Endothelial cell (in vitro differentiated cells): ENCODE results near the gene AHDC1. TPM values are rescaled to one million over a fixed set of nuclear protein-coding genes. Genes with fewer than 3 reads are reported as not detected.
"Not testable (repeated sequence)": the region's sequence is repeated elsewhere in the genome, so short reads cannot be mapped to it uniquely, and the experiment has no call there.

Experiments used
- DNase-seq: peaks from one replicate; pipeline ENCODE4 v3.0.0; 2021; ENCODE audit warnings: low spot score
- H3K27ac Mint-ChIP-seq: one replicate; pipeline ENCODE4 v1.8.0; 2021; ENCODE audit warnings: mixed read lengths, inconsistent platforms; ENCODE audit not compliant: unreplicated experiment
- H3K27me3 Mint-ChIP-seq: one replicate; pipeline ENCODE4 v1.8.0; 2021; ENCODE audit warnings: mild to moderate bottlenecking, moderate library complexity, mixed read lengths, inconsistent platforms; ENCODE audit not compliant: unreplicated experiment
- H3K36me3 Mint-ChIP-seq: one replicate; pipeline ENCODE4 v1.8.0; 2021; ENCODE audit warnings: mild to moderate bottlenecking, low read depth, mixed read lengths, inconsistent platforms; ENCODE audit not compliant: unreplicated experiment
- H3K4me1 Mint-ChIP-seq: one replicate; pipeline ENCODE4 v1.8.0; 2021; ENCODE audit warnings: mild to moderate bottlenecking, mixed read lengths, inconsistent platforms; ENCODE audit not compliant: unreplicated experiment
- H3K4me3 Mint-ChIP-seq: one replicate; pipeline ENCODE4 v1.8.0; 2021; ENCODE audit warnings: mild to moderate bottlenecking, mixed read lengths, inconsistent platforms; ENCODE audit not compliant: unreplicated experiment
- H3K9me3 Mint-ChIP-seq: one replicate; pipeline ENCODE4 v1.8.0; 2021; ENCODE audit warnings: mixed read lengths, inconsistent platforms; ENCODE audit not compliant: unreplicated experiment
- CTCF ChIP-seq: fragments of 200-600 bp; sonication (generic); IDR thresholded peaks from one replicate; pipeline ENCODE4 v1.5.0; 2021; ENCODE audit warnings: antibody characterized with exemption; ENCODE audit not compliant: unreplicated experiment
- total RNA-seq: library from RNA; stranded (reverse); fragmentation: NEBNext Ultra II Directional; extraction: Animal tissue kit (Norgen Biotek cat#: 25700); gene quantifications from one replicate; pipeline ENCODE4 v1.2.1, GENCODE V29; 2021; ENCODE audit not compliant: unreplicated experiment

Gene AHDC1
- total RNA-seq, 1 donor from 2014 or later: 48.0 TPM

DNA sequence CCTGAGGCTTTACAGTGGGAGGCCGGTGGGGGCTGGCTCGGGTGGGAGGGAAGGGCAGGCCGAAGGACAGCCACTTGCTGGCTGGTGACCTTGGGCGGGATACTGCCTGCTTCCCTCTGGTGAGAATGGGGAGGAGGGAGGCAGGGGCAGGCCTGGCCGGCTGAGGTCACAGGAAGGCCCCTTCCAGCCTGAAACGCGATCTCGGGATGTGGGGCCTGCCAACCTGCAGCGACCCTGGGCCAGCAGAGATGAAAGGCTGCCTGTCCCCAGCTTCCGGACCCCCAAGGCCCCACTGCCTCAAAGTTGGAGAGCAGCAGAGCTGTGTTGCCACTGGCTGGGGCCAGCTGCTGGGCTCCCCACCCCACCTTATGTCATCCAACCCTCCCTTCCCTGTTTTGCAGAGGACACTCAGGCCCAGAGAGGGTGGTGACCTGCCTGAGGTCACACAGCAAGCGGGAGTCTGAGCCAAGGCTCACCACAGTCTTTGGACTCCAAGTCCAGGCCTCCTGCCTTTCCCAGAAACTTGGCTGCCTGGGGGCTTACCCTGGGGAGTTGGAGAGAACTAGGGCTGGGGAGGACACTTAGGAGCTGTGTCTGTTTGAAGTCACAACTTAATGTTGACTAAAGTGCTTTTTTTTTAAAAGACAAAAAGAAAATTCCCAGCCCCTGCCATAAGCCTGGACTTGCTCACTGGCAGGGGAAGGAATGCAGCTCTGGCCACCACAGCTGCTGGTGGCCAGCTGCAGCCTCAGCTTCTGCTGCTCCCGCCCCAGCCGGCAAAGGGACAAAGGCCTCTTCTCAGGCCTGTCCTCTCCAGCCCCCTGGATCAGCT, 99.1 kb downstream of the AHDC1 start:
- peak; percentile 29 for DNase-seq
- TF ChIP-seq CTCF: no peak

GRCh38 chr1:27503844-27504587, 99.9 kb downstream of the AHDC1 start:
- no peak for TF ChIP-seq CTCF
- Mint-ChIP-seq H3K9me3 (no peaks in the 10 kb centered on the region), H3K36me3 (no peaks in the 10 kb centered on the region), H3K27me3 (peaks cover 5% of the 10 kb centered on the region), H3K4me1 (peaks cover 5% of the 10 kb centered on the region), H3K27ac (no peak overlapping the region), H3K4me3 (no peak overlapping the region)
- DNase-seq: no peak

More for the DNA sequence above, 99.1 kb downstream of the AHDC1 start:
- Mint-ChIP-seq H3K36me3 (no peaks in the 10 kb centered on the region), H3K9me3 (no peaks in the 10 kb centered on the region), H3K4me1 (peaks cover 5% of the 10 kb centered on the region), H3K27me3 (peaks cover 5% of the 10 kb centered on the region), H3K27ac (no peak overlapping the region), H3K4me3 (no peak overlapping the region)

- no peak for DNase-seq
- no peak overlapping the region for H3K4me3 Mint-ChIP-seq
- peaks cover 5% of the 10 kb centered on the region for H3K4me1 Mint-ChIP-seq
- peaks cover 3% of the 10 kb centered on the region for H3K27me3 Mint-ChIP-seq
- TF ChIP-seq CTCF: no peak
- H3K36me3 Mint-ChIP-seq: no peaks in the 10 kb centered on the region
- no peaks in the 10 kb centered on the region for H3K9me3 Mint-ChIP-seq
- H3K27ac Mint-ChIP-seq: no peak overlapping the region
Measured at GRCh38 chr1:27503033-27503432, 100.9 kb downstream of the AHDC1 start.

DNA sequence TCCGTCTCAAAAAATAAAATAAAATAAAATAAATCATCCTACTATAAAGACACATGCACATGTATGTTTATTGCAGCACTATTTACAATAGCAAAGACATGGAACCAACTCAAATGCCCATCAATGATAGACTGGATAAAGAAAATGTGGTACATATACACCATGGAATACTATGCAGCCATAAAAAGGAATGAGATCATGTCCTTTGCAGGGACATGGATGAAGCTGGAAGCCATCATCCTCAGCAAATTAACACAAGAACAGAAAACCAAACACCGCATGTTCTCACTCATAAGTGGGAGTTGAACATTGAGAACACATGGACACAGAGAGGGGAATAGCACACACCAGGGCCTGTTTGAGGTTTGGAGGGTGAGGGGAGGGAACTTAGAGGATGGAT, 102.8 kb downstream of the AHDC1 start:
- H3K9me3 Mint-ChIP-seq, H3K36me3 Mint-ChIP-seq, H3K4me3 Mint-ChIP-seq, H3K27ac Mint-ChIP-seq, DNase-seq, H3K27me3 Mint-ChIP-seq, H3K4me1 Mint-ChIP-seq: not testable (repeated sequence)

DNA sequence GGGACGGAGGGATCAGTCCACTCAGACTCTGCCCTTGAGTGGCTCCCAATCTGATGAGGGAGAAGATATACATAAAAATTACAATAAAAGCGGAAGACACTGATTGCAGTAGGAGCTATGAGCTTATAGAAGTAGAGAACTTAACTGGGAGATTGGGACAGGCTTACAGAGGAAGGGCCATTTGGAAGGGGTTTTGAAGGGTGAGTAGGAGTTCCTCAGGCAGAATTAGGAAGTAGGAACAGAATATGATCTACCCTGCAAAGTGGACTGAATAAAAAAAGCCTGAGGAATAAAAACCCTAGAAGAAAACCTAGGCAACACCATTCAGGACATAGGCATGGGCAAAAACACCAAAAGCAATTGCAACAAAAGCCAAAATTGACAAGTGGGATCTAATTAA, 104.8 kb downstream of the AHDC1 start:
- Mint-ChIP-seq H3K27ac (no peak overlapping the region), H3K36me3 (no peaks in the 10 kb centered on the region), H3K4me3 (no peak overlapping the region), H3K4me1 (peaks cover 8% of the 10 kb centered on the region), H3K9me3 (no peaks in the 10 kb centered on the region), H3K27me3 (peaks cover 1% of the 10 kb centered on the region)
- no peak for DNase-seq
- TF ChIP-seq CTCF: no peak
